Neuronal stem cell (in vitro differentiated cells): ENCODE measurements around the gene PDZRN4.
A peak's percentile ranks its signal among the peaks of the same experiment; 100 is the strongest.

ENCODE experiments used
- DNase-seq: peaks from one replicate; pipeline ENCODE4 v3.0.0-alpha.2; 2013; ENCODE audit warnings: low spot score
- H2AFZ ChIP-seq: one replicate; pipeline ENCODE4 v1.6.1; 2013; ENCODE audit warnings: mild to moderate bottlenecking, low read length, inconsistent platforms
- H2AK5ac ChIP-seq: 2 replicates; pipeline ENCODE4 v1.6.1; 2013; ENCODE audit warnings: low read depth, mild to moderate bottlenecking, inconsistent platforms, low read length, moderate library complexity, mixed read lengths
- H2BK120ac ChIP-seq: 2 replicates; pipeline ENCODE4 v1.6.1; 2013; ENCODE audit warnings: low read depth, mild to moderate bottlenecking, inconsistent platforms, low read length, moderate library complexity, mixed read lengths
- H2BK12ac ChIP-seq: one replicate; pipeline ENCODE4 v1.6.1; 2013; ENCODE audit warnings: low read length, inconsistent platforms
- H2BK15ac ChIP-seq: 2 replicates; pipeline ENCODE4 v1.6.1; 2013; ENCODE audit warnings: mild to moderate bottlenecking, low read length, inconsistent platforms, mixed read lengths
- H2BK5ac ChIP-seq: one replicate; pipeline ENCODE4 v1.6.1; 2013; ENCODE audit warnings: inconsistent platforms, mild to moderate bottlenecking, low read length, moderate library complexity
- H3K14ac ChIP-seq: one replicate; pipeline ENCODE4 v1.6.1; 2013; ENCODE audit warnings: low read length, inconsistent platforms
- H3K18ac ChIP-seq: 2 replicates; pipeline ENCODE4 v1.6.1; 2013; ENCODE audit warnings: low read length, inconsistent platforms
- H3K23ac ChIP-seq: 2 replicates; pipeline ENCODE4 v1.6.1; 2013; ENCODE audit warnings: low read depth, mild to moderate bottlenecking, mixed read lengths, low read length, inconsistent platforms; ENCODE audit not compliant: poor library complexity
- H3K27ac ChIP-seq: replicated peaks from 3 replicates; pipeline ENCODE4 v1.5.1; 2013; ENCODE audit warnings: low read length, inconsistent platforms
- H3K27me3 ChIP-seq, 3 experiments: 2 replicates each; pipeline ENCODE4 v1.6.1; 2013; ENCODE audit warnings: low read length in 3 of 3, mild to moderate bottlenecking in 2 of 3, inconsistent platforms in 1 of 3, low read depth in 1 of 3, mixed read lengths in 1 of 3, moderate library complexity in 1 of 3; ENCODE audit not compliant: control insufficient read depth in 3 of 3, insufficient read depth in 3 of 3
- H3K36me3 ChIP-seq, 2 donors: replicated peaks in 1 of 2; 2 replicates each; pipeline ENCODE4 v1.6.1; 2013; ENCODE audit warnings: low read length in 2 of 2; ENCODE audit not compliant: control insufficient read depth in 2 of 2, insufficient read depth in 2 of 2
- H3K4ac ChIP-seq: 2 replicates; pipeline ENCODE4 v1.6.1; 2013; ENCODE audit warnings: inconsistent platforms, mild to moderate bottlenecking, low read length, moderate library complexity
- H3K4me1 ChIP-seq, 2 donors: 1 replicate in 1 of 2; 2 replicates in 1 of 2; pipeline ENCODE4 v1.6.1; 2013; ENCODE audit warnings: low read length in 2 of 2, low read depth in 1 of 2; ENCODE audit not compliant: control insufficient read depth in 2 of 2, insufficient read depth in 1 of 2
- H3K4me2 ChIP-seq: one replicate; pipeline ENCODE4 v1.6.1; 2013; ENCODE audit warnings: mild to moderate bottlenecking, low read length, inconsistent platforms; ENCODE audit not compliant: insufficient read depth, poor library complexity, severe bottlenecking
- H3K4me3 ChIP-seq, 2 donors: 2 replicates each; pipeline ENCODE4 v1.5.1; 2013; ENCODE audit warnings: low read length in 2 of 2, mild to moderate bottlenecking in 2 of 2, inconsistent platforms in 1 of 2, moderate library complexity in 1 of 2
- H3K79me1 ChIP-seq: one replicate; pipeline ENCODE4 v1.6.1; 2013; ENCODE audit warnings: low read depth, mild to moderate bottlenecking, inconsistent platforms, low read length, moderate library complexity
- H3K9ac ChIP-seq: one replicate; pipeline ENCODE4 v1.6.1; 2013; ENCODE audit warnings: mild to moderate bottlenecking, low read depth, low read length, inconsistent platforms; ENCODE audit not compliant: poor library complexity
- H3K9me3 ChIP-seq, 2 donors: replicated peaks in 1 of 2; 2 replicates each; pipeline versions ENCODE3 to v1.6.1; 2013; ENCODE audit warnings: low read length in 2 of 2, mild to moderate bottlenecking in 2 of 2, inconsistent platforms in 1 of 2, low read depth in 1 of 2, mixed read lengths in 1 of 2, moderate library complexity in 1 of 2; ENCODE audit not compliant: control insufficient read depth in 2 of 2, insufficient read depth in 1 of 2
- H4K8ac ChIP-seq: one replicate; pipeline ENCODE4 v1.6.1; 2013; ENCODE audit warnings: low read depth, mild to moderate bottlenecking, inconsistent platforms, low read length, moderate library complexity
- H4K91ac ChIP-seq: one replicate; pipeline ENCODE4 v1.6.1; 2013; ENCODE audit warnings: low read length, low read depth, mild to moderate bottlenecking, inconsistent platforms; ENCODE audit not compliant: poor library complexity
- WGBS, 2 donors: extraction: QIAGEN DNeasy Blood & Tissue Kit; methylation state at CpG; one replicate each; pipeline ENCODE4 v1.1.7; 2013; ENCODE audit warnings: missing lambda C conversion rate in 2 of 2, mixed read lengths in 1 of 2; ENCODE audit not compliant: insufficient read length in 2 of 2, insufficient replicate concordance in 1 of 2; ENCODE audit errors: extremely low coverage in 2 of 2; 5-methylcytosine and 5-hydroxymethylcytosine counted together

PDZRN4 gene

DNA sequence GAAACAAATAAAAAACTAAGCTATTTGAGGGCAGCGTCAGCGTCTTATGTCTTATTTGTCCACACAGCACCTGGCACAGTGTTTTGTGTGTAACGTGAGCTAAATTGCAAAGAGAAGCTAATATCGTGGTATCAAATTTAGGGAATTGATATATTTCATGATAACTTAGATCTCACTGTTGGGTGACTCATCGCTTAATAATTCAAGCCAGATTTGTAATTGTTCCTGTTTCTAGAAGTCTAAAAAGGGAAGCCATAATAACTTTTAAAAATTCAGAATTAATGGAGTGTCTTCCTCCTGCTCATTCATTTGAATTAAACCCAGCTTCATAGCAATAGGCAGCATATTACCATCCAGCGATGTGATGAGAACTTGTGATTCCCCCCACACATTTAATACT, 214.7 kb downstream of the PDZRN4 start:
- WGBS, 2 donors, result no CpG with 5 or more reads among the region's 6 CpGs
- no peak overlapping the region for H3K4me2 ChIP-seq
- H3K23ac ChIP-seq, result no peak overlapping the region
- no peak overlapping the region for H3K18ac ChIP-seq
- H3K9me3 ChIP-seq, result peaks cover 0 to 5% of the 10 kb centered on the region in 2 donors
- H2AK5ac ChIP-seq, result no peak overlapping the region
- DNase-seq, result no peak
- H3K9ac ChIP-seq, result no peak overlapping the region
- no peak overlapping the region for H2BK5ac ChIP-seq
- no peak overlapping the region for H2BK12ac ChIP-seq
- H3K14ac ChIP-seq, result no peak overlapping the region
- no peaks in the 10 kb centered on the region for H3K36me3 ChIP-seq
- peaks cover 2 to 9% of the 10 kb centered on the region in 2 donors for H3K4me1 ChIP-seq
- H3K79me1 ChIP-seq, result no peaks in the 10 kb centered on the region
- no peak overlapping the region for H2AFZ ChIP-seq
- H3K27ac ChIP-seq, result no peak overlapping the region
- no peak overlapping the region for H4K8ac ChIP-seq
- H4K91ac ChIP-seq, result no peak overlapping the region
- no peaks in the 10 kb centered on the region for H3K27me3 ChIP-seq
- H3K4ac ChIP-seq, result no peak overlapping the region
- no peak overlapping the region for H3K4me3 ChIP-seq
- H2BK15ac ChIP-seq, result no peak overlapping the region
- H2BK120ac ChIP-seq, result no peak overlapping the region

DNA sequence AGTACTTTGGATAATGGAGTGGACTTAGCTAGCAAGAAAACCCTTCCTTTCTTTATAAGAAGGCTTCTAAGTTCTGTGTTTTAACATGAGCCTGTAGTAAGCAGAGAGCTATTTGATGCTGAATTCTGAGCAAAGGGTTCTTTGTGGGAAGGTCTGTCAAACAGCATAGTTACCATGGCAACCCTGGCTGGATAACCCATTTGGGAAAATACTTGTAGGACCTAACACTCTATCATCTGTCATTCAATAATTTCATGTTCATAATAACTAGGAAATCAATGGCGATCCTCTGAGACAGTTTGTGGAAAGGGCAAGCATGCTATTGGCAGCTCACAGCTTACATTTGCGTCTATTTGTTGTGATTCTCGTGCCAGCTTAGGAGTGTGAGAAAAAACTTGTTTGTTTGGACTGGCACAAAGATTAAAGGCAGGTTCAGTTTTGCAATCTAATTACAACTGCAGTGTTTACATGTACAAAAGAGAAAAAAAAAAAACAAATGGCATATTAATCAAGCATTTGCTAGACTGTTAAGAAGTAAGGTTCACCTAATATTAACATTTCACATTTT, 219.2 kb downstream of the PDZRN4 start:
- H2AFZ ChIP-seq, result no peak overlapping the region
- WGBS, 2 donors, result no CpG with 5 or more reads among the region's 3 CpGs
- no peak overlapping the region for H2BK120ac ChIP-seq
- no peak overlapping the region for H2BK12ac ChIP-seq
- H3K4me1 ChIP-seq, result peaks cover 2 to 9% of the 10 kb centered on the region in 2 donors
- no peak overlapping the region for H2AK5ac ChIP-seq
- no peak overlapping the region for H3K9ac ChIP-seq
- H2BK5ac ChIP-seq, result no peak overlapping the region
- no peak overlapping the region for H3K4me3 ChIP-seq
- H3K36me3 ChIP-seq, result no peaks in the 10 kb centered on the region
- H4K8ac ChIP-seq, result no peak overlapping the region
- H3K27me3 ChIP-seq, result no peaks in the 10 kb centered on the region
- no peak overlapping the region for H3K4me2 ChIP-seq
- no peak overlapping the region for H3K23ac ChIP-seq
- no peak overlapping the region for H3K27ac ChIP-seq
- DNase-seq, result peak; percentile 26
- no peak overlapping the region for H3K18ac ChIP-seq
- no peak overlapping the region for H3K4ac ChIP-seq
- no peak overlapping the region for H2BK15ac ChIP-seq
- H3K14ac ChIP-seq, result no peak overlapping the region
- H3K79me1 ChIP-seq, result no peaks in the 10 kb centered on the region
- peaks cover 0 to 5% of the 10 kb centered on the region in 2 donors for H3K9me3 ChIP-seq
- no peak overlapping the region for H4K91ac ChIP-seq

DNA sequence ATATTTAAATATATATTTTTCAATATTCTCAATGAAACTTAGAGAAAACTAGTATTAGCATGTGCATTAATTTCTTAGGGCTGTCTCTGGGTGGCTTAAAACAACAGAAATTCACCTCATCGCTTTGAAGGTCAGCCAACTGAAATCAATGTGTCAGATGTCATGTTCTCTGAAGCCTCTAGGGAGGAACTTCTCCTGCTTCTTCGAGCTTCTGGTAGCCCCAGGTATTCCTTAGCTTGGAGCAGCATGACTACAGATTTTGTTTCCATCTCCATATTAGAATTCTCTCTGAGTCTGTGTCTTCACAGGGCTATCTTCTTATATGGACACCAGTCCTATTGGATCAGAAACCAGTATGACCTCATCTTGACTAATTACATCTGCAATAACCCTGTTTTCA, 221.5 kb downstream of the PDZRN4 start:
- no CpG with 5 or more reads among the region's 2 CpGs for WGBS, 2 donors
- Histone ChIP-seq H3K23ac (no peak overlapping the region), H2BK5ac (no peak overlapping the region), H3K27ac (no peak overlapping the region), H2BK12ac (no peak overlapping the region), H3K4me1 (peaks cover 2 to 9% of the 10 kb centered on the region in 2 donors), H3K18ac (no peak overlapping the region), H2BK15ac (no peak overlapping the region), H4K8ac (no peak overlapping the region), H3K36me3 (no peaks in the 10 kb centered on the region), H3K4me3 (no peak overlapping the region), H3K27me3 (no peaks in the 10 kb centered on the region), H3K9ac (no peak overlapping the region), H3K14ac (no peak overlapping the region), H3K4ac (no peak overlapping the region), H3K4me2 (no peak overlapping the region), H4K91ac (no peak overlapping the region), H3K79me1 (no peaks in the 10 kb centered on the region), H2BK120ac (no peak overlapping the region), H2AFZ (no peak overlapping the region), H3K9me3 (peaks cover 0 to 6% of the 10 kb centered on the region in 2 donors), H2AK5ac (no peak overlapping the region)
- no peak for DNase-seq

- no peak overlapping the region for H2AK5ac ChIP-seq
- no peaks in the 10 kb centered on the region for H3K79me1 ChIP-seq
- peak overlapping the region in 1 of 2 donors; percentile 16 for H3K4me3 ChIP-seq
- no peak overlapping the region for H2BK120ac ChIP-seq
- DNase-seq, result no peak
- H4K91ac ChIP-seq, result no peak overlapping the region
- H3K18ac ChIP-seq, result no peak overlapping the region
- H3K9ac ChIP-seq, result no peak overlapping the region
- H2BK12ac ChIP-seq, result no peak overlapping the region
- H3K4me1 ChIP-seq, result peaks cover 0 to 4% of the 10 kb centered on the region in 2 donors
- H2BK5ac ChIP-seq, result no peak overlapping the region
- H2BK15ac ChIP-seq, result no peak overlapping the region
- no peak overlapping the region for H3K27ac ChIP-seq
- no peak overlapping the region for H3K14ac ChIP-seq
- H4K8ac ChIP-seq, result no peak overlapping the region
- peak overlapping the region; percentile 31 for H2AFZ ChIP-seq
- H3K9me3 ChIP-seq, result peaks cover 0 to 2% of the 10 kb centered on the region in 2 donors
- no peak overlapping the region for H3K4ac ChIP-seq
- H3K23ac ChIP-seq, result no peak overlapping the region
- WGBS, 2 donors, result no CpG with 5 or more reads among the region's 3 CpGs
- no peak overlapping the region for H3K4me2 ChIP-seq
- no peaks in the 10 kb centered on the region for H3K27me3 ChIP-seq
- no peaks in the 10 kb centered on the region for H3K36me3 ChIP-seq
Observed at GRCh38 chr12:41418586-41418985, 230.5 kb downstream of the PDZRN4 start.
